Tongue (tissue), 2 donors: ENCODE measurements around the gene TP63. TPM values are rescaled to one million over a fixed set of nuclear protein-coding genes. Genes with fewer than 3 reads are reported as not detected.
A peak's percentile ranks its signal among the peaks of the same experiment; 100 is the strongest.

Source experiments
- DNase-seq: peaks from one replicate; pipeline ENCODE4 v3.0.0-alpha.2; 2015
- total RNA-seq: library from RNA; depleted of rRNA; stranded (reverse); fragments of >200 nt; gene quantifications from one replicate; pipeline ENCODE4 v1.2.3, GENCODE V29; 2014

TP63 gene
- total RNA-seq, 1 donor from 2014 or later = 43.2 TPM

DNA sequence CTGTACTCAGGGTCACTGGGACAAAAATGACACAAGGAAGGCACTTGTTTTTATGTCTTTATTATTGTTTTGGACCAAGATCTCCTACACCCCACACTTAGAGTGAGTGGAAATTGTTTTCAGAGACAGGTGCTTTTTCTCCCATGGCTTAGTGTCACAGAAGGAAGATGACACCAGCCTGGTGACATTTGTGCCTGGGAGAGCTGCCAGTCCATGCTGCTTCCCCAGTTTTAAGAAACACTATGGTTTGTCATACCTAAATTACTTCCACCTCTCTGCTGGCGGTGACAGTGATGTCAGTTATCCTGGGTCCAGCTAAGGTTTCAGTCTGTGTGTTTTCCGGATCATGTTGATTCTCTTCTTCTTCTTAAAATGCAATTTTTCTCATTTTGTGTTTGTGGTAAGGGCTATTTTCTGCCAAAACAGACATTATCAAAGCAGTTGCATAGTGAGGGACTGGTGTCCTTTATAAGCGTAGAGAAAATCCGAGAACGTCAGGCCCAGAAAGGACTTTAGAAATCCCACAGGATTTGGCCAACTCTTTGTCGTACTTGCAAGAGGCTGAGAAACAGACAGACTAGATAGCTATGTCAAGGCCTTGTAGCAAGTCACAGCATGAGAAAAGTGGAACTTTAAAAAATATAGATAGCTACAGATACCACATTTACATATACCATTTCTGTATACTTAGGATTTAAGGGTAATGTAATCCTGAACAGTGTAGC is 149.5 kb downstream of the TP63 start:
- DNase-seq = no peak

DNA sequence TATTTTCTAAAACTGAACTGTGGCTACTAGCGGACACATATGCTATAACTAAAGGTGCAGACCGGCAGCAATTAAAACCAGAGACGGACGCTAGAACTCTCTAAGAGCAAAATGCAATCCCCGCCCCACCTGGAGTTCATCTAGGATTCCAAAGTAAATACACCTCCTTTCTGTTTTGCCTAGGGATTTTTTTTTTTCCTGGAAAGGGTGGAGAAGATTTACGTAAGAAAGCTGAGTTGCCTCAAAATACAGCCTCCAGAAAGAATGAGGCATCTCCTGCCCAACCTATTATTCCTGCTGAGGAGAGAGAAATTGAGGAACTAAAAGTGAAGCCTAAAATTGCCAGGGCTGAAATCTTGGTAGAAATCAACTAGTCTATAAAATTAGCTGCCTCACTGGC is 150.2 kb downstream of the TP63 start:
- no peak for DNase-seq

DNA sequence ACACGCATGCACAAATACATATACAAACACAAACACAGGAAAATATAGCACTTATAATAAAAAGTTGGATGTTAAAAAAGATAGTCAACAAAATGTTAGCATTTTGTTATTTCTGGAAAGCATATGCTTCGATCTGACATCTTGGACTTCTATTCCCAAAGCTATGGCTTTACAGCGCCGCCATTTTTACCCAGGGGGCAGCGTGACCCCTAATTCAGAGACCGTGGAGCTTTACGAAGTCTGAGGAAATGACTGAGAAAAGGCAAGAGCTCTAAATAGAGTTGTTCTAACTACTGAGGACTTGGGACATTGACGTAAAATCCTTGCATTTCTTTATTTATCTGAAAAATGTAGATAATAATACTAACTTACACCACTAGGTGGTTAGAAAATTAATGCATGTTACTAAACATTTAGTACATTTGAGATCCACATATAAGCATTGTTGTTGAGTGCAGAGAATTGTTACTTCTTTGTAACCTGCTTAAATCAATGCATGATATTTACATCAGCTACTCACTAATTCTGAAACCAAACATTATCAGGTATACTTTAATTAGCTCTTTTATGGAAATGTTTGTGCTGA is 155.4 kb downstream of the TP63 start:
- DNase-seq = no peak

DNA sequence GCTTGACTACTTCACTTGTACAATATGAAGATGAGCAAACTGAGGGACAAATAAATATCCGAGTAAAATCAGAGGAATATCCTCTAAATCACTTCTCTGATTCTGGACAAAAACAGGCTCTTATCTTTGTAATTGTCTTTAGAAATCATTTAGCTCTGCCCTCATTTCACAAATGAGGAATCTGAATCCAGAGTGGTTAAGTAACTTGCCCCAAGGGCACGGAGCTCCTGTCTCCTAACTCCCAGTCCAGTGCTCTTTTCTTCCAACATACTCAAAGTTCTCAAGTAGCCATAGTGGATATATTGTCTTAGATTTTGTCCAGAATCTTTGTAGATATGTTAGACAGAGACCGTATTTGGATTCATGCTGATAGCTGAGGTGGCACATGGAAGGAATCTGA is 156.0 kb downstream of the TP63 start:
- no peak for DNase-seq

DNA sequence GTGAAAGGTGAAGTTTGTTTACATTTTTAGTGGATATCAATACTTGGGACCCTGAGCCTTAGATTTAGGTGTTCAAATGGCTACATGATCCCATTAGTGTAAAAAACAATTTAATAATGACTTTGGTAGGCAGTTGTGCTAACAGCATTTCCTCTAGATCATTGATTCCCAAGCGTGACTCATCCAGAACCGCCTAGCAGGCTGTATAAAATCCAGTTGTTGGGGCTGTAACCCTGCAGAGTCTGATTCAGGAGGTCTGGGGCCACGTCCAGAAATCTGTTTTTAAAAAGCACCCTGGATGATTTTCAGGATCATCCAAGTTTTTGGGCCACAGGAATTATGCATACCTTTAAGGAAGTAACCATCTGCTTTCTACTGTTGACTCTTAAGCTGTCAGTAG is 156.4 kb downstream of the TP63 start:
- DNase-seq = no peak

DNA sequence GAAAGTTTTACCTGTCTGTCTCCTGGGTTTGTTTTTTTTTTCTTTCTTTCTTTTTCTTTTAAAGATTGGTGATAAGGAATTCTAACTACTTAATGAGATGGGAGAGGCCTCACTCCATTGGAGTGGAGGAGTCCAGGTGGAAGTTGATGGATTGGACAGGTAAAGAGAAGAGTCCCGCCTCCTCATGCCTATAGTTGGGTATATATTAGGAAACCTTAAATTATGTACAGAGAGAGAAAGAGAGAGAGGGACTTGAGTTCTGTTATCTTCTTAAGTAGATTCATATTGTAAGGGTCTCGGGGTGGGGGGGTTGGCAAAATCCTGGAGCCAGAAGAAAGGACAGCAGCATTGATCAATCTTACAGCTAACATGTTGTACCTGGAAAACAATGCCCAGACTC is 158.2 kb downstream of the TP63 start:
- no peak for DNase-seq

DNA sequence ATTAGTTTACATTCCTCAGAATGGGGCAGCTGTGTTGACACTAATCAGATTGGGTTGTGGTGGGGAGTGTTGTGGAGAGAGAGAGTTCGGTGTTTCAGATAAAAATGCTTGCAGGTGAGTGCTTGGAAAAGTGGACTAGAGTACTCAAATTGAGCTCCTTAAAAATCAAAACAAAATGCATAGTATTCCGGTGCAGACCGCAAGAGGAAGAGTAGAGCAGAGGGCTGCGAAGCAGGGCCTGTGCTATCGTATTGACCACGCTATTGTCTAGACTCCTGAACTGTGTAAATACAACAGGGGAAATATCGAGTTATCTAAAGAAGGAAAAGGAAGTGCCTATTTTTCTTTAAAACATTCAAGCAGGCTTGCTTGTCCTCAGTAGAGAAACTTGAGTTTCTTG is 159.5 kb downstream of the TP63 start:
- DNase-seq = no peak

DNA sequence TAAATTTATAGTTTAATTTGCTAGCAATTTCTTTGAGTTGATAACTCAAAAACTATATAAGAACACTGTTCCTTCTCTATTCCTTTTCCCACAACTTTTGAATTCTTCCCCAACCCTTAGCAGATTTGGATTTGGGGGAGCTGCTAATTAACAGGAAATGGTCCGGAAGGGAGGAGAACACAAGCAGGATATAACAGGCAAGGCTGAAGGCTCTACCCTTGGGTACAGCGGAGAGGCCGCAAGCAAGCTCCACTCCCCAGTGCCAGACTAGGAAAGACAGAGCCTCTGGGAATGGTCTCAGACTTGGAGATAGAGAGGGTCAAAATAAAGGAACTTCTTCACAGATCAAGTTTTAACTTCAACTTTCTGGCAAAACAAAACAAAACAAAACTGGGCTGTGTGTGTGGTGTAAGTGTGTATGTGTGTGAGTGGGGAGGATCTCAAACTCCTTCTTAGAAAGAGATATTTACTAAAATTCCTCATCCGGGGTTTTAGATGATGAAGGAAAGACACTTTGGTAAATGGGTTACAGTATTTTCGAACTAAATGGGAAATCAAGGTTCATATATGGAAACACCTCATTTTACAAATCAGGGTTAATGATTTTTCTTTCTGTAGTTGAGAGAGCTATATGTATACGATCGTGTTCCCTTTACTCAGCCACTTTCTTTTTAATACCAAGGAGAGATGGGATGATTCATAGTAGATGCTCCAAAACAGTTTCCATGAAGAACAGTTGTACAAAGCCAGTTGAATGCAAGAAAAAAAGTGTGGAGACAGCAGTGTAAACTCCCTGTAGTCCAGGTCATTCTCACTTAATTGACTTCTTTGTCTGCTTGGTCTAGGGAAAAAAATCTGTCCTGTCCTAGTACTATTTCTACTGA is 161.1 kb downstream of the TP63 start:
- no peak for DNase-seq

DNA sequence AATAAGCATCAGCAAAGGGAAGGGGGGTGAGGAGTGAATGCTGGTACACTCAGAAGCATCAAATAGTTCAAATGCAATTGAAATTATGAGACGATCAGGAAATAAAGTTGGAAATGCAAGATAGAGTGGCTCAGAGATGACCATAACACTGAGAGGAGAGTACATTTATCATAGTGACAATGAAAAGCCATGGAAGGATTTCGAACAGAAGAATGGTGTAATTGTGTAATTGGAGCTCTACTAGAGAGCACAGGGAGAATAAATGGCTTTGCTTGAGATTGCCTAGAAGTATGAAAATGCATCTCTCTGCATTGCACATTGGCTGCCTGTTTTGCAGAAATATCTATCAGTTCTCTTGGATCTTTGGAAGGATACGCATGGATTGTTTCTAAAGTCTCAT is 163.3 kb downstream of the TP63 start:
- DNase-seq = no peak

DNA sequence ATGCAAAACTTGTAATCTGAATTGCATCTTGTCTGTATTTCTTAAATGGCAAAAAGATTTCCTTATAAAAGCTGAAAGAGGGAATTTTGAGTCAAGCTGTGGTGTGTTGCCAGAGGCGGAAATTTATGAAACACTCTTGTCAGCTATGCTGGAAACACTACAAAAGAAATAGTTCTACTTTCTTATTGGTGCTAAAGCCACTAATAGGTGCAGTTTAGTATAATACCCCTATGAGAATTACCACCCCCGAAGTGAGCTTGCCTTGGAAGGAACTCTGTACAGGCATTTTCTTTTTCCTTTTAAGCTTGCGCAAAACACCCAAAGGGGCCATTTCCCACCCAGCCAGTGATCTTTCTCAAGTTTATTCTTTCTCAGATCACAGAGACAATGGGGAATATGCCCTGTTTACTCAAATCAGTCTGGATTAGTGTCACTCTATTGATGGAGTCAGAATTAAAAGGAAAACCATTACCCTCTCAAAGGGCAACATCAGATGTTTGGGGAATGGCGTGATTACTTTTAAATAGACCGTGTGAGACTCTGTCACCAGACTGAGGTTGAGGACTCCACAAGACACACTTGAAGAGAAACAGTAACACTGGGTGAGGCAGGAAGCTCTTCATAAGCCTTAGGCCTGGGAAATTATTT is 166.0 kb downstream of the TP63 start:
- DNase-seq = peak; percentile 47

DNA sequence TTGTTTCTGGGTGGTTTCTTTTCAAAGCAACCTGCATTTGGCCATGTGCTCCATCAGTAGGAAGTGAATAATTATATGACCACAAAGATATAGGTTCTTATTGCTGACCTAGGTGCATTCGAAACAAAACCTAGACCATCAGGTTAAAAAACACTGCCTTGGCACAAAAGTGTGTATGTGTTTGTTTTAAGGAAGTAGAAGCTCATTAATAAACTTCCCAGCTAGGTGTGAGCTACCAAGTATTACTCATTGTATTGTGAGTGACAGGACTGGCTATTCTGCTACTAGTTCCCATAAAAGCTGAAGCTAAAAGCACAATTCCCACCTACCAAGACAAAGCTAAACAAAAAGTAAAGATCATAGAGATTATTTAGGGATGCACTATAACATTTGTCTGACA is 168.2 kb downstream of the TP63 start:
- no peak for DNase-seq

DNA sequence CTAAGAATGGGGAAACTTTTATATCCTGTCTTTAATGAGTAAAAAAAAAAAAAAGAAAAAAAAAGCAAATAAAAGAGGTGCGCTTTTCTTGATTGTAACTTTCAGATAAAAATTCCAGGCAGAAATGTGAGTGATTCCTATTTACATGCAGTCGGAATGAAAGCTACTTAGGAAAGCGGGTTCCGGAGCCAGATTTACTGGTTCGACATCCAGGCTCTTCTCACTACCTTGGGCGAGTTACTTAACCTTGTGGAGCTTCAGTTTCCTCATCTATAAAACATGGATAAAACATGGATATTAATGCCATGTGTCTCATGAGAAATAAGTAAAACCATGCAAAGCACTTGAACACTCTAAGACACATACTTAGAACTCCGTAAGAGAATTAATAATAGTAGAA is 169.2 kb downstream of the TP63 start:
- DNase-seq = no peak

DNA sequence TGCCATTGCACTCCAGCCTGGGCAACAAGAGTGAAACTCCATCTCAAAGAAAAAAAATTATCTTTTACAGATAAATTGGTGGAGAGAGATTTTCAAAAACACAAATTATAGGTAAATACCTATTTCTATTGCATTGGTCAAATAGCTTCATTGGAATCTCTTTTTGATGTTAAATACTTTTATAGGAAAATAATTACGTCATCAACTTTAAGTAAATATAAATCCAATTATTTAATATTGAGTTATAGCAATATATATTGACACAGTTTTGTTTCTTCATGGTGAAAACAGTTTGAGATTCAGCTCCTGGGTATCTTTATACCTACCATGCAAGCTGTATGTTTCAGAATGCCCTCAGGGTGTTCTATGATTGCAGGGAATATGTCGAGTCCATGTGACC is 172.1 kb downstream of the TP63 start:
- DNase-seq = no peak

DNA sequence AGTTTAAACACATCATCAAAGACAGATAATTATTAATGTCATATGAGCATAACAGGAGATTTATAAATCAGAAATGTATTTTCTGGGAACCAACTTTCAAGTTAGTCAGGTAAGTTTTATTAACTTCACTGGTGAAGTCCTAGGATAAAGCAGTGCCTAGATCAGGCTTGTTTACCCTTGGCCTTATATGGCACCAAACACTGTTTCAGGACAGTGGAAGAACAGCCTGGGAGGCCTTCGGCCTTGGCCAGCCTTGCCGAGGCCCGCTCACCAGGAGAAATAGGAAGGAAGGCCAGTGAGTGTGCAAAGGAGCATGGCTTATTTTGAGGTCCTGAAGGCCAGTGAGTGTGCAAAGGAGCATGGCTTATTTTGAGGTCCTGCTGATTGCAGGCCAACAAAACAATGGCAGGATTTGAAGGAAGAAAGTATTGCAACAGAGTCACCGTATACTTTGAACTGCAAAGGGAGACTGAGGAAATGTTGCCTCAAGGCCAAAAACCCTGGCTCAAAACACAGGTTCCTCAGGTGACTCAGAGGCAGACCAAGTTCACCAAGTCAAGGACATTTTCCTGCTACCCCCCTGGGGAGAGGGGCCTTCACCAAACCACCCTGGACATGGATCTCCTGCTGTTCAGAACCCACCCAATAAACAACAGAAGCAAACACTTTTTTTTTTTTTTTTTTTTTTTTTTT is 174.3 kb downstream of the TP63 start:
- DNase-seq = no peak

DNA sequence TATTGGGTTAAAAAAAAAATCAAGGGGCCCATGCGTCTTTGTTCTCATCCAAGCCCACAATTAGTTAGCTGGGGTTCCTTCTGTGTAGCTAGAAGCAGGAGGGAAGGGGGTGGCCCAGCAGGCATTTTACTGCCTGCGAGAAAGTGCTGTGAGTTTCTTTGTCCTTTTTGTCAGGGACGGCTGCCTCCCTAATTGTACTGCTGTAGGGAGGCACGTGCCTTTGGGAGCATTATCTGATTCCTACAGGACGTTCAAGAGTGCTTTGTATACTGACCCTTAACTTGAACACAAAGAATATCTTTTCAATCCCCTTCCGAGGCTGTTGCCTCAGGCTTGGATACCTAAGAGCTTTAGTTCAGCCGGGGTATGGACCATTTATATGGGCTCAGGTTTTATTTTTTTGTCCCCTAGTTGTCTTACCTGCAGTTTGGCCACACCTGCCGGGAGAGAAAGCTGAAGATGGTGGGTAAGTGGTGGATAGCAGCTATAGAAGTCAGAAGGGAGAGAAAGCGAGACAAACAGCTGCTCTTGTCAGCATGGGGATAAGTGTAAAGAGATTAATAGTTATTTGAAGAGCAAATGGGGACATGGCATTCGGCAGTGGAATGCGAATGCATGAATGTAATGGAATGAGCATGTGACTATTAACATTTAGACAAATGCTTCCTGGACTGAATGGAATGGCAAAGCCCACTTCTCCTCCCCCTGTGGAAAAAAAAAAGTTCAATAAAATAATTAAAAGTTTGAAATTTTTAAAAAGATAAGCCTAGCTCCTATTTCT is 175.2 kb downstream of the TP63 start:
- DNase-seq = peak; percentile 75

DNA sequence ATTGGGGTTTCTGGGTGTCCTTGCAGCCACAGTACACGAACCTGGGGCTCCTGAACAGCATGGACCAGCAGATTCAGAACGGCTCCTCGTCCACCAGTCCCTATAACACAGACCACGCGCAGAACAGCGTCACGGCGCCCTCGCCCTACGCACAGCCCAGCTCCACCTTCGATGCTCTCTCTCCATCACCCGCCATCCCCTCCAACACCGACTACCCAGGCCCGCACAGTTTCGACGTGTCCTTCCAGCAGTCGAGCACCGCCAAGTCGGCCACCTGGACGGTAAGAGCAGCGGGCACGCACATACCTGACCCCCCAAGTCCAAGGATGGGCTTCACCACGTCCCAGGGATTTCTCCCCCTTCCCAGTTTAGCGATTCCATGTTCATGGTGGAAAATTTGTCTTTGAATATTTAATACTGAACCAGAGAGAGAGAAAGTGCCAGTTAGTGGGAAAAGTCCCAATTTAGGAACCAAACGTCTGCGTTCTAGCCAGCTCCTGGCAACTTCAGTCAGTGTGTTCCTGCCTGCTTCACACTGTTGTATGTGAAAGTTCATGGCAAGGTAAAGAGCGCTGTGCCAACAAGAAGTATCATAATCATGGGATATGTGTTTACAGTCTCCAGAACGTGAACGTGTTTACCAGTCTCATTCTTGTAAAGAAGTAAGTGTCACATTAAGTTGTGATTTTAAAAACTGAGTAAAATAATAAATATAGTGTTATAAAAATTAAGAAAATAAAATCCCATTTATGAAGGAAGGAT is 177.2 kb downstream of the TP63 start:
- DNase-seq = no peak

DNA sequence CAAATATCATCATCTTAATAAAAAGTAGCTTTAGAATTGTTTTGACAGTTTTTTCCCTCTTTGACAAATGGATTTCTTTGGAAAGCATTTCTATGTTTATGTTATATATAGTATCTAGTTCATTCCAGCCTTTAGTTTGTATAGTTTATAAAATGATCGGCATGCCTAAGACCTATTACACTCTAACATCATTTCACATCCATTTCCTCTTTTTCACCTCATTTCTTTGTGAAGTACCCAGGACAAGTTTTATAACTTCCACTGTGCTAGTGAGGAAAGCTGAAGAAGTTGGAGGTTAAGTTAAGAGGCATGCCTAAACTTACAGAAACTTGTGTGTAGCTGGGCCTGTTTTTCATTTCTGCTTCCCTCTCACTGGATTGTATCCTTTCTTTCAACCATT is 178.4 kb downstream of the TP63 start:
- DNase-seq = no peak

DNA sequence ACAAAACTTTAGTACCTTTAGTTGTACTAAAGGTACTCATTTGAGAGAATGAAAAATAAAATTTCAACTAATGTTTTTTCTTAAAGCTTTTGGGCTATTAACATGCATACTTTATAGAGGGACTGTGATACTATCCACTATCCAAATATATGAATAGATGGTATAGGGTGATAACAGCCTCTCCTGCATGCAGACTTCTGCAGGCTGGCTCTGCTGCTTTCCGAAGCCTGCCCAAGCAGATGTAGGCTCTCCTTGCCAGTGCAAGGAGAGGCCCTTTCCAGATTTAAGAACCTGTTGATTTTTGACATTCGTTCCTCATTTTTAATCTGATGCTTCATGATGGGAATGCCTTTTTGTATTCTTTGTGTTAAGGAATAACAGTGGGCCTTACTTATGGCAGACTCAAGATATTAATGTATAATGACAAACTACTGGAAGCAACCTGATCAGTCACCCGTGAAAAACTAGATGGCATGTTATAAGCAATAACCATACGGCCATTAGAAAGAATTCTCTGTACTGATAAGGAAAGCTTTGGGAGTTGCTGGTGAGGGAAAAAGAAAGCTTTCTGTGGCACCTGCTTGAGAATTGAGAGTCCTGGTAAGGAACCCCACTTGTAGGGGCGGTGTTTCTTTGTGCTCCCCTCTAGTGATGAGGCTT is 181.7 kb downstream of the TP63 start:
- no peak for DNase-seq

DNA sequence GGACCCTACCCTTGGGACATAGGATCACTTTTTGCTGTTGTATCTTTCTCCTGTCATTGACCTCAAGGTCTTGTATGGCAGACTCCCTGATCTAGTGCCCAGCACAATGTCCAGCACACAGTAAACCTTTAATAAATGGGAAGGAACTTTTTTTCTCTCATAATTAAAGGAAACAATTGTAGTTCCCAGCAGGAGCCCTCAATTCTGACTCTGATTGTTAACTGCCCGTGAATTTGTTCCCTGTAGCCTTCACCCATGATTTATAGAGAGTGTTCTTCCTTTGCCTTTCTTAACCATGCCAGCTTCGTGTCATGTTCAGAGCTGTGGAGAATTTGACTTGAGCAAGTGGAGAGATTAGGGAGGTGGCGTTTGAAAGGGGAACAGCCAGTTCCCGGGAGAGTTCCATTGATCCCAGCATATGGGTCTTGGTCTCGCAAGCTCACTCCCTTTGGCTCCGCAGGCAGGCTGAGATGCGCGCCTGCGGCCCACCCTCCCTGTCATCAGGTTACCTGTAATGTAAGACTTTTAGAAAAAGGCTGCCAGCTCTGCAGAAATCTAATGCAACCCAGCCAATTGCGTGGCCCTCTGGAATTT is 182.6 kb downstream of the TP63 start:
- DNase-seq = no peak

DNA sequence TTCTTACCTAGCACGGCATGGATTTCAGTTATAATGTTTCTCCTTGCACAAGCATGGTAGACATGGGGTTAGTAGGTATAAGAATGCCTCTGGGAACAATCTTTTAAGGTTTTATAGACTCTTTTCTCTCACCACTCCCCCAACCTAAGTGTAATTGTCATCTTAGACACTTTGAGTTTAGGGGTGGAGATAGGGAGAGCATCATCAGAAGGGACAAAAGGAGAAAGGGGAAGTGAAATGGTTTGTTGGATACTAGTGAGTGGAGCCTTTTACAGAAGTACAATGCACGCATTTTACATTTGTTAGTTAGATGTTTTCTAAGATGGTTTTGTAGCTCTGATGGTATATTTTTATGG is 189.2 kb downstream of the TP63 start:
- DNase-seq = no peak
